Right lung (tissue), 5 donors: ENCODE measurements around the gene ADAMTS2. TPM values are rescaled to one million over a fixed set of nuclear protein-coding genes. Genes with fewer than 3 reads are reported as not detected.

Experiments used
- DNase-seq, 2 donors: peaks; one replicate each; pipeline ENCODE4 v3.0.0-alpha.2; 2013
- polyA plus RNA-seq, 5 donors: library from polyadenylated mRNA; unstranded; fragments of 120-200 nt; gene quantifications; one replicate each; pipeline versions ENCODE4 v1.2.1 to v1.2.3, GENCODE V29; 2013; ENCODE audit warnings: inconsistent platforms in 1 of 5, low replicate concordance in 1 of 5; ENCODE audit not compliant: insufficient read length in 5 of 5, insufficient read depth in 1 of 5

The ADAMTS2 gene
- polyA plus RNA-seq, 5 donors: 27.7 to 44.9 (median 31.5) TPM

GRCh38 chr5:179128041-179128365 is 217.3 kb downstream of the ADAMTS2 start:
- DNase-seq: no peak

GRCh38 chr5:179127136-179128040 is 217.9 kb downstream of the ADAMTS2 start:
- DNase-seq: no peak

GRCh38 chr5:179126506-179126991 is 218.7 kb downstream of the ADAMTS2 start:
- no peak for DNase-seq

DNA sequence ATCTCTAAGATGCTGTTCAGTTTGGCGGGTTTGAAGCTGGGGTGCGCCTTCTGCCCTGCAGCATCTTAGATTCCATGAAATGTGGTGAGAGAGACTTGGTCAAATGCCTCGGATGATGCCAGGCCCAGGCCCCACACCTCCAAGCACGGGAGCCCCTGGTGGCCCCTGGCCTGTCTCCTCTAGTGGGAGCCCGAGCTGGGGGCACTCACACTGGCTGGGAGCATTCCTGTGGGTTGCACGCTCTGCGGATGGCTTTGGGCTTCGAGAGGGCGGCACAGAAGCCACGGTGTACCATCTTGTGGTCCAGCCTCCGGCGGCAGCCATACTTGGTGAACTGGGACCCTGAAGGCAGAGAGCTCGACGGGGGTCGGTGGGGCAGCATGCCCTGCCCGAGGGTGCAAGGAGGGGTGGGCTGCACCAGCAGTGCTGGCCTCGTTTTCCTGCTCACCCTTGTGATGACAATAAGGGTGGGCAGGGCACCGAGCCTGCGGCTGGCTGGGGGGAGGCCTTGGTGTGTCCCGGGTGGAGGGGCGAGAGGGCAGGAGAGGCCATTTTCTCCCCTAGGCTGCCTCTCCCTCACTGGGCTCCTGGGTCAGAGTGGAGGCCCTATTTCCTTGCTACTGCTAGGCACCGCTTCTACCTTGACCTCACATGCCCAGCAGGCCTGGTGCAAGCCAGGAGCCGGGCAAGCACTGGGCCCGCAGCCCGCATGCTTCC is 219.3 kb downstream of the ADAMTS2 start:
- no peak for DNase-seq

GRCh38 chr5:179124853-179125788 is 220.1 kb downstream of the ADAMTS2 start:
- no peak for DNase-seq

DNA sequence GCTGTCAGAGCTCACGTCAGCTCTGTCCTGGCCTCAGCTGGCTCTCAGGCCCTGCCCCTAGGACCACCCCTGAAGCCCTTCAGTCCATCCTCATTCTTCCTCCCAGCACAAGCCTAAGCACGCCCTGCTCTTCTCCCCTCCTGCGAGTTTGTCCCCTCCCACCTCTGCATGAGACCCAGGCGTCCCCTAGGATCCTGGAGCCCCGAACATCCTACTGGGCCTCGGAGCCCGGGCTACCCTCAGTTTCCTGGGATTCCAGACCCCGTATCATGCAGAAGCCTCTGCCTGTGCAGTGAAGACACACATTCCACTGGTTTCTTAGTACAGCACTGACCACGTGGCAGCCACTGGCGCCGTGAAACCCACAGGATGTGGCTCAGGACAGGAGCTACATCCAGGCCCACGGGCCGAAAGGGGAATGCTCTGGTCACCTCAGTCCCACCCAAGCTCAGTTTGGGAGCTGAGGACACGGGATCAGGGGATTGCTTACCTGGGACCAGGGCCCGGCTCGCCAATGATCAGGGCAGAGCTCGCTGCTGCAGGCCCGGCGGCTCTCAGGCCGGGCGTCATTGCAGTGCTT is 220.9 kb downstream of the ADAMTS2 start:
- no peak for DNase-seq

DNA sequence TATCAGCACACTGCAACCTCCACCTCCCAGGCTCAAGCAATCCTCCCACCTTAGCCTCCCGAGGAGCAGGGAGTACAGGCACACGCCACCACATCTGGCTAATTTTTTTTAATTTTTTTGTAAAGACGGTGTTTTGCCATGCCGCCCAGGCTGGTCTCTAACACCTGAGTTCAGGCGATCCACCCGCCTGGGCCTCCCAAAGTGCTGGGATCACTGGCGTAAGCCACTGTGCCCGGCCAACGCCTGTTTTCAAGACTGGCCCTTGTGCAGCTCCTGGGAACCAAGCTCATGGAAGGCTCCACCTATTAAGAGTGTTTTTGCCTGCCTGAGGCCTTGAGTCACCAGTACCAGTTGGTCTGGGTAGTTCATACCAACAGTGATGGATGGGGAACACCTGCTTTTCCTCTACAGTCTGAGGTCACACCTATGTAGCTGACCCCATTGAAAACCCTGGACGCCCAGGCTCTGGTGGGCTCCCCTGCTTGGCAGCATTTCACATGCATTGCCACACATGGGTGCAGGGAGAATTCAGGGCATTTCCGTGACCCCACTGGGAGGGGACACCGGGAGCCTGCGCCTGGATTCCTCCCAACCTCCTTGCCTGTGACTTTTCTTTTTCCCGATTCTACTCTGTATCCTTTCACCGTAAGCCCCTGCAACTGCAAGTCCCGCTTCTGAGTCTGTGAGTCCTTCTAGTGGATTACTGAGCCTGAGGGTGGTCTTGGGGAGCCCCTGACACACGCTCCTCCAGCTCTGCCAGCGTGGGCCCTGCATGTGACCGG is 221.6 kb downstream of the ADAMTS2 start:
- no peak for DNase-seq

DNA sequence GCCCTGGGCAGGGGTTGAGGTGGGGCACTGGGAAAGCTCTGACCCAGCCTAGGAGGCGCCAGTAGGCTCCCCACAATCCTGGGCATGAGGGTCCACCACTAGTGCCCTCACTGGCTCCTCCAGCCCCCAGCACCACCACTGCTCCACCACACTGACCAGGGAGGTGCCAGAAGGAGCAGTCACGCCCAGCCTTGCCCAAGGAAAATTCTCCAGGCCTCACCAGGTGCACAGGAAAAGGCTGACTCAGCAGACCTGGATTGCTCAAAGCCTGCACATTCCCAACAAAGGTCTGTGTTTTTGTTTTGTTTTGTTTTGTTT is 222.2 kb downstream of the ADAMTS2 start:
- no peak for DNase-seq

DNA sequence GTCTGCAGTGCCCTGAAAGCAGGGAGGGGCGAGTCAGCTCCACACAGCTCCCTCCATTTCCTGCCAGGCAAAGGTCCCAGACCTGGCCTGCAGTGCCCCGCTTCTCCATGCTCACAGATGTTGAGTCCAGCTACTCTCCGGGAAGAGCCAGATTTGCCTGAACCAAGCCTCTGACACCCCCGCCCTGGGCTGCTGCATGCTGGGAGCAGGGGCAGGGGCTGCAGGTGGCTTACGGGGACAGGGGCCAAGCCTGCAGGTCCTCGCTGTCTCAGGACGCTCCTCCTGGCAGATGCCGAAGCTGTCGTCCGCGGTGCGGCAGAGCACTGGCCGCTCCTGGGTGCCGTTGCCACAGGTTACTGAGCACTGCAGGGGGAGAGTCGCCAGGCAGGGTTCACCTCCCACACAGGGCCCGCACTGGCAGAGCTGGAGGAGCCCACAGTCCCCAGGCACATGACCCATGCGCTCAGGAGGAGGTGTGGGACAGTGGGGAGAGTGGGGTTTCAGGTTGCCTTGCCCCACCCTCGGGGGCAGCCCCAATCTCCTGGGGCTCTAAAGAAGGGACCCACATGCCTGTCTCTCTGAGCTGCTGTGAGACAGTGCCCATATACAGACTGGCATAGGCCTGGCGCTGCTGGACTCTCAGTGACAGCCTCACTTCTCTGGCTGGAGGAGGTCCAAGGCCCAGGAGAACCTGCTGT is 222.7 kb downstream of the ADAMTS2 start:
- no peak for DNase-seq

- DNase-seq: no peak
Observed at GRCh38 chr5:179121667-179122111, 223.6 kb downstream of the ADAMTS2 start.

DNA sequence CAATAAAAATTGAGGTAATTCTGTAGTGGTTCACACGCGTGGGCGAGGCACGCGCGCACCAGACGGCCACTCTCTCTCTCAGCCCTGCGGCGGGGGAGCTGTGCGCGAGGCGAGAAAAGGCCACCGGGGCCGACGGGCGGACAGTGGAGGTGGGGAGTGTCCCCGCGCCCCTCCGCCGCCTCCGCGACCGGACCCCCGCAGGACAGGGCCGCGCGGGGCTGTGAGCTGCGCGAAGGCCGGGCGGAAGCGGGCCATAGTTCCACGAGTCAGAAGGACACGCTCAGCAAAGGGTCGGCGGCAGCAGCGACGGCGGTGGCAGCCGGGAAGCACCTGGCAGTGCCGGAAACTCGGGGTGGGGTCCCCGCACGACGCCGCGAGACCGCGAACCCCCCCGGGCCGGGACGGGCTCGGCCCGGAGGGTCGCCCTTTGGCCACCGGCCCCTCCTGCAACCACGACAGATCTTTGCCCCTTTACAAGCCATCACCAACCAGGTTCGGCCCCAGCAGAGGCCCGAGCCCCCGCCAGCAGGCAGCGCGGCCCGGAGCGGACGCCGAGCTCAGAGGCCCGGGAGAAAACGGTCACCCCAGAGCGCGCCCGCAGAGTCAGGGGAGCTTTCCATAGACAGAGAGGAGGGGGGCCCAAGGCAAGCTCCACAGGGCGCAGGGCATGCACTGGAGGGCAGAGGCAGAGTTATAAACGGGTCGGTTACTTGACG is 224.2 kb downstream of the ADAMTS2 start:
- DNase-seq: no peak

- DNase-seq: no peak
Observed at GRCh38 chr5:179120421-179120861, 224.8 kb downstream of the ADAMTS2 start.

- no peak for DNase-seq
Observed at GRCh38 chr5:179119415-179120170, 225.7 kb downstream of the ADAMTS2 start.

DNA sequence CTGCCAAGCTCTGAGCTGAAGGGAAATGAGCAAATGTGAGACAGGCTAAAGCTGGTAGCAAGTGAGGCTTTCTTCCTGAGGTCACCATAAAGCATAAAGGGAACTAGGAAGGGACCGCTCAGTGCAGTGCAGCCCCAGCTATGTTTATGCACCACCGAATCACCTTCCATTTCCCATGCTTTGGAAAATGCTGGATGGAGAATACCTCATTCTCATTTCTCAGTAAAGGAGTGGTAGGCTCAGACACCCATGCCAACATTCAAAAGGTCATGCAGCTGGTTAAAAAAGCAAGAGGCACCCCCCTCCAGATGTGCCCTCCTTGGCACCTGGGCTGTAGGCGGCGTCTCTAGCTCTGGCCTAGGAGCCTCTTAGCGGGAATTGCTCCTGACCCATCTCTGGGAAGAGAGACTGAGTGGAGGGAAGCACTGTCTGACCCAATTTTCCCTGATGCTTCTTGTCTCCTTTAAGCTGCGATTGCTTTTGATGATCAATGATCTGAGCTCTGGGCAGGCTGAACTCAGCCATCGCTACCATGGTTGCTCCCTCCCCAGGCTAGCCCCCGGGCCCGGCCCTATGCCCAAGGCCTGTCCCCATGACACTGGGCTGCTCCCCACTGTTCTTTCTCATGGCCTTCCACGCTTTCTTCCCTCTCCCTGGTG is 226.4 kb downstream of the ADAMTS2 start:
- DNase-seq: no peak

DNA sequence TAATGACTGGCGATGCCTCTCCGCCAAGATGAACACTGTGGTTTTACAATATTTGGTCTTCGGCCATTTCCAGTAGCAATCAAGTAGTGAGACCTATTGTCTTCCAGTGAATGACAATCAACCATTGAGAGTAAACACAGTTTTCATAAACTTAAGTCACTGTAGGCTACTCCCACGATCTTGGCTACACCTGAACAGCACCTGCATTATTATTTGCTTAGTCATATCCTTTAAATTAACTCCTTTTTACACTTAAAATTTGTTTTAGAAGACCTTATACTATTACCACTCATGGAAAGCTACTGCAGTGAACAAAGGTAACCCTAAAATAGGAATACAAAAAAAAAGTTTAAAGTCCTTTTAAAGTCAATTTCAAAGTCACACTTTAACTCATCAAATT is 226.9 kb downstream of the ADAMTS2 start:
- DNase-seq: no peak

DNA sequence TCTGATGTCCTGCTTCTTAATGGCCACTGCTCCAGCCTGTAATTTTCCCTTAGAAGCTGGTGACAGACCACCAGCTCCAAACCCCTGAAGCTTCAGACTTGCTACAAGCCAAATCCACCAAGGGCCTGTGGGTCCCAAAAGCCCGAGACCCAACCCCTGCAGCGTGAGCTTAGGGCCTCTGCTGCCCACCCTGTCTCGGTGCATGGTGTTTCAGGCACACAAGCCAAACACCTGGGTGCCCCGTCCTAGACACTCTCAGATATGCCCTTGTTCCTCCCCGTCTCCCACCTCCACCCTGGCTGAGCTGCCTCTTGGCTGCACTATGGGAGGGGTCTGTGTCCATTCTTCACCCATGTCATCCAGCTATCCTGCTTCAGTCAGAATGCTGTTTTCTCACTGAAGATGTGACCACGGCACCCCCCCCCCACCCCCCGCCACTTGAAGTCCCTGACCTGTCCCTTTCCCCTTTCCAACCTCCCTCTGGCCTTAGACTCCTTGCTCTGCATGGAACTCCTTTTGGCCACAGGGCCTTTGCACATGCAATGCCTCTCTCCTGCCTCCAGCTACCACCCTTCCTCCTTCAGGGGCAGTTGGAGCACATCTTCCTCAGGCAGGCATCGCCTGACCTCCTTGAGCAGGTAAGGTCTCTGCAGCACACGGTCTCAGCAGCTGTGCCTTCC is 229.3 kb downstream of the ADAMTS2 start:
- DNase-seq: no peak

DNA sequence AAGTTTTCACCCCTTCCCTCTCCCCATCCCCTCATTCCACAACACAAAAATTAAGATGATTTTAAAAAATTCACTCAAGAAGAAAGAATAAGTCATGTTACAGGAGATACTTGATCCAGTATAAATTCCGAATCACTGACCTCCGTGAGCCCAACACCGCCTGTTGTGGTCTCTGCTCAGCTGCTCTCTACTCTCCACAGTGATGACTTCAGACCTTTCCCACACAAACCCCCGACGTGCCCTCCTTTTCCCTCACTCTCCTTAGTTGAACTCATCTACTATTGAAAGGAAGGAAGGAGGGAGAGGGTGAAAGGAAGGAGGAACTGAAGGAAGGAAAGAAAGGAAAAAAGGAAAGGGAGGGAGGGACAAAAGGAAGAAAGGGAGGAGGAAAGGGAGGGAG is 230.0 kb downstream of the ADAMTS2 start:
- no peak for DNase-seq
